Measurements from ENCODE around the gene RNASE2.

The RNASE2 gene

DNA sequence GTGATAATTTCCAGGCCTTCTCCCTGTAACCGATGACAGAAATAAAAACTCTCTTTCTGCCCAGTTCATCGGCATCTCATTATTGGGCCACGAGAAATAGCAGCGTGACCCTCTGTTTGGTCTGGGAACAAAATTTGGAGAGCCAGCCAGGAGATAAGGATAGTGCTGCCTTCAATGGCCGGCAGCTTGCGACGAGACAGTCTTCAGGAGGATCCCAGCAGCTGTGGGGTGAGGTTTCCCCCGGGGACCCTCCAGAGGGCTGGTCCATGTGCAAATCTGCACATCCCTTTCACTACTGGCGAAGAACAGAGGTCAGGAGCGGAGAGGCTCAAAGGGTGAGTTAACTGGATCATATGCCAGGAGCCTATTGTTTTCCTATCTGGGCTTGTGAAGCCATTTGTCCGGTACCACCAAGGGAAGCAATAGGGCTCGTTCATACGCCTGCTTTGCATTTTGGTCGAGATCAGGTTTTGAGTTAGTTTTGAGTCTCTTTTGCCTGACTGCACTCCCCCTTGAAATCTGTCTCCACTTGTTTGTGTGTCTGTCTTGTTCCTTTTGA lies 48.6 kb downstream of the RNASE2 start:
- H3K27me3 ChIP-seq (ENCODE audit: control insufficient read depth, insufficient read depth, low read length), result no peaks in the 10 kb centered on the region
- H3K4me1 ChIP-seq (ENCODE audit: control insufficient read depth, insufficient read depth, low read length), result no peaks in the 10 kb centered on the region
- H3K4me3 ChIP-seq (ENCODE audit: low read length), result no peak overlapping the region
- H3K9me3 ChIP-seq (ENCODE audit: control insufficient read depth, low read length), result no peaks in the 10 kb centered on the region
- no peaks in the 10 kb centered on the region for H3K36me3 ChIP-seq (ENCODE audit: control insufficient read depth, insufficient read depth, low read length)
- no peak overlapping the region for H3K9ac ChIP-seq (ENCODE audit: low read length)

Measured in mucosa of stomach (tissue), 1 donor.